Measurements from ENCODE around the gene AQP12B. TPM values are rescaled to one million over a fixed set of nuclear protein-coding genes. Genes with fewer than 3 reads are reported as not detected.

Gene AQP12B
- total RNA-seq, 1 donor from 2014 or later, result not detected

GRCh38 chr2:240708457-240708856, 25.8 kb upstream of the AQP12B start:
- Mint-ChIP-seq H3K36me3 (ENCODE audit: insufficient read depth) (no peaks in the 10 kb centered on the region), H3K9me3 (ENCODE audit: low read depth) (no peaks in the 10 kb centered on the region), H3K27me3 (peaks cover 25% of the 10 kb centered on the region), H3K4me3 (ENCODE audit: low read depth) (no peak overlapping the region), H3K4me1 (ENCODE audit: low read depth) (no peaks in the 10 kb centered on the region), H3K27ac (no peak overlapping the region)
- TF ChIP-seq, protein P1, sequence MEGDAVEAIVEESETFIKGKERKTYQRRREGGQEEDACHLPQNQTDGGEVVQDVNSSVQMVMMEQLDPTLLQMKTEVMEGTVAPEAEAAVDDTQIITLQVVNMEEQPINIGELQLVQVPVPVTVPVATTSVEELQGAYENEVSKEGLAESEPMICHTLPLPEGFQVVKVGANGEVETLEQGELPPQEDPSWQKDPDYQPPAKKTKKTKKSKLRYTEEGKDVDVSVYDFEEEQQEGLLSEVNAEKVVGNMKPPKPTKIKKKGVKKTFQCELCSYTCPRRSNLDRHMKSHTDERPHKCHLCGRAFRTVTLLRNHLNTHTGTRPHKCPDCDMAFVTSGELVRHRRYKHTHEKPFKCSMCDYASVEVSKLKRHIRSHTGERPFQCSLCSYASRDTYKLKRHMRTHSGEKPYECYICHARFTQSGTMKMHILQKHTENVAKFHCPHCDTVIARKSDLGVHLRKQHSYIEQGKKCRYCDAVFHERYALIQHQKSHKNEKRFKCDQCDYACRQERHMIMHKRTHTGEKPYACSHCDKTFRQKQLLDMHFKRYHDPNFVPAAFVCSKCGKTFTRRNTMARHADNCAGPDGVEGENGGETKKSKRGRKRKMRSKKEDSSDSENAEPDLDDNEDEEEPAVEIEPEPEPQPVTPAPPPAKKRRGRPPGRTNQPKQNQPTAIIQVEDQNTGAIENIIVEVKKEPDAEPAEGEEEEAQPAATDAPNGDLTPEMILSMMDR (IDR thresholded peaks at IDR 0.05; ENCODE audit: unreplicated experiment), result no peak
- no peak for DNase-seq (ENCODE audit: low spot score, unreplicated experiment)

- peaks cover 29% of the 10 kb centered on the region for H3K27me3 Mint-ChIP-seq
- TF ChIP-seq, protein P1 (IDR thresholded peaks at IDR 0.05; ENCODE audit: unreplicated experiment), result no peak
- peaks cover 1% of the 10 kb centered on the region for H3K4me1 Mint-ChIP-seq (ENCODE audit: low read depth)
- no peaks in the 10 kb centered on the region for H3K36me3 Mint-ChIP-seq (ENCODE audit: insufficient read depth)
- H3K9me3 Mint-ChIP-seq (ENCODE audit: low read depth), result no peaks in the 10 kb centered on the region
- no peak overlapping the region for H3K4me3 Mint-ChIP-seq (ENCODE audit: low read depth)
- no peak for DNase-seq (ENCODE audit: low spot score, unreplicated experiment)
- no peak overlapping the region for H3K27ac Mint-ChIP-seq
These were observed 25.1 kb upstream of the AQP12B start for GRCh38 chr2:240707821-240708220.

GRCh38 chr2:240707043-240707756, 24.5 kb upstream of the AQP12B start:
- Mint-ChIP-seq H3K27ac (no peak overlapping the region), H3K4me3 (ENCODE audit: low read depth) (no peak overlapping the region), H3K36me3 (ENCODE audit: insufficient read depth) (no peaks in the 10 kb centered on the region), H3K27me3 (peaks cover 29% of the 10 kb centered on the region), H3K4me1 (ENCODE audit: low read depth) (peaks cover 1% of the 10 kb centered on the region), H3K9me3 (ENCODE audit: low read depth) (no peaks in the 10 kb centered on the region)
- no peak for DNase-seq (ENCODE audit: low spot score, unreplicated experiment)
- TF ChIP-seq, protein P1 (IDR thresholded peaks at IDR 0.05; ENCODE audit: unreplicated experiment), result no peak

DNA sequence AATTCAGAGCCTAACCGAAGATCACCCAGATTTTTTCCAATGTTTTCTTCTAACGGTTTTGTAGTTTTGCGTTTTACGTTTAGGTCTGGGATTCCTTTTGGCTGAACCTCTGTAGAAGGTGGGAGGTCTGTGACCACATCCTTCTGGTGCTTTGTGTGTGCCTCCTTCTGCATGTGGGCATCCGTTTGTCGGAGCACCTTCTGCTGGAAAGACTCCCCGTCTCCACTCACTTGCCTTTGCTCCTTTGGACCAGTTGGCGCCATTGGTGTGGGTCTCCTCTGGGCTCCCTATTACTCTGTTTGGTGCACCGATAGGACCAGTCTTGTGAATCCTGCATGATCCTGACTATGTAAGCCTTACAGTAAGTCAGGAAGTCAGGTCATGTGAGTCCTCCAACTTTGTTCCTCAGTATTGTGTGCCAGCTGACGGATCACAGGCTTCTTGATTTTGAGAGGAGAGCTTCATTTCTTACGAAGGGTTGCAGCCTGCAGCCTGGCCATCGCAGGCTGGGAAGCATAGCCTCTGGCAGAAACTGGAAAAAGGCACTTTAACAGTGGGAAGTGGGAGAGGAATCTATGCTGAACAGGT, 22.6 kb upstream of the AQP12B start:
- peaks cover 29% of the 10 kb centered on the region for H3K27me3 Mint-ChIP-seq
- no peak for DNase-seq (ENCODE audit: low spot score, unreplicated experiment)
- peaks cover 1% of the 10 kb centered on the region for H3K4me1 Mint-ChIP-seq (ENCODE audit: low read depth)
- H3K36me3 Mint-ChIP-seq (ENCODE audit: insufficient read depth), result no peaks in the 10 kb centered on the region
- no peak overlapping the region for H3K27ac Mint-ChIP-seq
- H3K4me3 Mint-ChIP-seq (ENCODE audit: low read depth), result no peak overlapping the region
- H3K9me3 Mint-ChIP-seq (ENCODE audit: low read depth), result no peaks in the 10 kb centered on the region
- TF ChIP-seq, protein P1 (IDR thresholded peaks at IDR 0.05; ENCODE audit: unreplicated experiment), result no peak

GRCh38 chr2:240704651-240705050, 22.0 kb upstream of the AQP12B start:
- Mint-ChIP-seq H3K36me3 (ENCODE audit: insufficient read depth) (no peaks in the 10 kb centered on the region), H3K27me3 (peaks cover 29% of the 10 kb centered on the region), H3K27ac (no peak overlapping the region), H3K4me3 (ENCODE audit: low read depth) (no peak overlapping the region), H3K4me1 (ENCODE audit: low read depth) (peaks cover 1% of the 10 kb centered on the region), H3K9me3 (ENCODE audit: low read depth) (no peaks in the 10 kb centered on the region)
- no peak for DNase-seq (ENCODE audit: low spot score, unreplicated experiment)
- TF ChIP-seq, protein P1 (IDR thresholded peaks at IDR 0.05; ENCODE audit: unreplicated experiment), result no peak

Measured in progenitor cell of endocrine pancreas (in vitro differentiated cells).